ENCODE results near the gene CSK.

Gene CSK

GRCh38 chr15:74801311-74801997 is 19.6 kb downstream of the CSK start:
- DNase-seq (ENCODE audit: low read depth): no peak

- no peak for DNase-seq (ENCODE audit: low read depth)
These were observed 20.4 kb downstream of the CSK start for GRCh38 chr15:74802290-74802689.

GRCh38 chr15:74802862-74803447 is 21.1 kb downstream of the CSK start:
- DNase-seq (ENCODE audit: low read depth): no peak

GRCh38 chr15:74804935-74805334 is 23.1 kb downstream of the CSK start:
- DNase-seq (ENCODE audit: low read depth): no peak

- DNase-seq (ENCODE audit: low read depth): no peak
These were observed 25.4 kb downstream of the CSK start for GRCh38 chr15:74807282-74807681.

- DNase-seq (ENCODE audit: low read depth): no peak
These were observed 26.4 kb downstream of the CSK start for GRCh38 chr15:74808078-74808839.

- DNase-seq (ENCODE audit: low read depth): no peak
These were observed 27.0 kb downstream of the CSK start for GRCh38 chr15:74808840-74809229.

- DNase-seq (ENCODE audit: low read depth): no peak
These were observed 27.4 kb downstream of the CSK start for GRCh38 chr15:74809242-74809641.

- DNase-seq (ENCODE audit: low read depth): no peak
These were observed 28.1 kb downstream of the CSK start for GRCh38 chr15:74809956-74810355.

- DNase-seq (ENCODE audit: low read depth): no peak
These were observed 30.7 kb downstream of the CSK start, which contains the start of gene LMAN1L for GRCh38 chr15:74812533-74812932. Gene LMAN1L, plus strand, starts transcription at chr15:74812835. Its CDS starts 20 bp downstream, at chr15:74812855.

- peak; percentile 28 for DNase-seq (ENCODE audit: low read depth)
These were observed 33.4 kb downstream of the CSK start for GRCh38 chr15:74815121-74815934.

- no peak for DNase-seq (ENCODE audit: low read depth)
These were observed 34.1 kb downstream of the CSK start for GRCh38 chr15:74815961-74816360.

GRCh38 chr15:74816624-74817369 is 34.9 kb downstream of the CSK start:
- no peak for DNase-seq (ENCODE audit: low read depth)

GRCh38 chr15:74817370-74817737 is 35.5 kb downstream of the CSK start:
- DNase-seq (ENCODE audit: low read depth): no peak

- DNase-seq (ENCODE audit: low read depth): no peak
These were observed 38.2 kb downstream of the CSK start for GRCh38 chr15:74820056-74820455.

GRCh38 chr15:74821091-74821789 is 39.4 kb downstream of the CSK start:
- DNase-seq (ENCODE audit: low read depth): peak; percentile 24

GRCh38 chr15:74821790-74822158 is 39.9 kb downstream of the CSK start:
- no peak for DNase-seq (ENCODE audit: low read depth)

- DNase-seq (ENCODE audit: low read depth): no peak
These were observed 40.4 kb downstream of the CSK start for GRCh38 chr15:74822233-74822632.

GRCh38 chr15:74823324-74823723 is 41.4 kb downstream of the CSK start:
- no peak for DNase-seq (ENCODE audit: low read depth)

- DNase-seq (ENCODE audit: low read depth): no peak
These were observed 43.1 kb downstream of the CSK start for GRCh38 chr15:74824976-74825375.

- DNase-seq (ENCODE audit: low read depth): no peak
These were observed 44.0 kb downstream of the CSK start for GRCh38 chr15:74825866-74826265.
